GM12891 (cell line): ENCODE measurements around the gene STIM1.

Experiments used
- POLR2A ChIP-seq: IDR thresholded peaks from 2 replicates; pipeline ENCODE4 v1.6.1; 2011; ENCODE audit warnings: low read depth, low read length, control low read depth
- POLR2AphosphoS5 ChIP-seq: IDR thresholded peaks from 2 replicates; pipeline ENCODE4 v1.6.1; 2011; ENCODE audit warnings: low read depth, low read length, control low read depth

GRCh38 chr11:4068962-4069361 lies 213.5 kb downstream of the STIM1 start:
- TF ChIP-seq POLR2A, result no peak
- TF ChIP-seq POLR2AphosphoS5, result no peak
